Stimulated activated CD8-positive, alpha-beta memory T cell treated with anti-CD3 and anti-CD28 coated beads, Interleukin-7, amount 100 ng/mL, for 24 hours (primary cell): ENCODE data around the gene WTAP.
A peak's percentile ranks its signal among the peaks of the same experiment; 100 is the strongest.
"Not testable (repeated sequence)": the region's sequence is repeated elsewhere in the genome, so short reads cannot be mapped to it uniquely, and the experiment has no call there.

ENCODE experiments used
- DNase-seq: peaks from one replicate; pipeline ENCODE4 v3.0.0-alpha.2; 2020; ENCODE audit warnings: low read depth

WTAP gene

GRCh38 chr6:159726918-159727716 is at the start of gene WTAP:
WTAP (plus strand) TSS chr6:159727506; CDS start chr6:159736266, 8,760 bp downstream.
- peak; percentile 92 for DNase-seq

- no peak for DNase-seq
Measured at GRCh38 chr6:159677506-159678165, 49.7 kb upstream of the WTAP start.

GRCh38 chr6:159678574-159678973 is 48.7 kb upstream of the WTAP start:
- DNase-seq: no peak

GRCh38 chr6:159679091-159680077 is 47.9 kb upstream of the WTAP start:
- DNase-seq: no peak

GRCh38 chr6:159680104-159680503 is 47.2 kb upstream of the WTAP start:
- DNase-seq: no peak

GRCh38 chr6:159681191-159681880 is 46.0 kb upstream of the WTAP start:
- no peak for DNase-seq

- no peak for DNase-seq
Measured at GRCh38 chr6:159682295-159682694, 45.0 kb upstream of the WTAP start.

GRCh38 chr6:159682810-159683209 is 44.5 kb upstream of the WTAP start:
- no peak for DNase-seq

- DNase-seq: no peak
Measured at GRCh38 chr6:159684013-159684304, 43.3 kb upstream of the WTAP start.

- no peak for DNase-seq
Measured at GRCh38 chr6:159686040-159686439, 41.3 kb upstream of the WTAP start.

- no peak for DNase-seq
Measured at GRCh38 chr6:159686703-159687102, 40.6 kb upstream of the WTAP start.

GRCh38 chr6:159687341-159687740 is 40.0 kb upstream of the WTAP start:
- no peak for DNase-seq

GRCh38 chr6:159688266-159688905 is 38.9 kb upstream of the WTAP start:
- no peak for DNase-seq

- no peak for DNase-seq
Measured at GRCh38 chr6:159689001-159689400, 38.3 kb upstream of the WTAP start.

GRCh38 chr6:159690135-159690534 is 37.2 kb upstream of the WTAP start:
- not testable (repeated sequence) for DNase-seq

GRCh38 chr6:159691133-159691962 is 36.0 kb upstream of the WTAP start:
- no peak for DNase-seq

GRCh38 chr6:159691963-159692287 is 35.4 kb upstream of the WTAP start:
- no peak for DNase-seq

- DNase-seq: peak; percentile 26
Measured at GRCh38 chr6:159692303-159693127, 34.8 kb upstream of the WTAP start.

- DNase-seq: peak; percentile 48
Measured at GRCh38 chr6:159693128-159693893, 34.0 kb upstream of the WTAP start, which contains the start of gene SOD2. SOD2 (minus strand) TSS chr6:159693241; CDS start chr6:159693167, 74 bp downstream.
